GM21576 (cell line): ENCODE data around the gene NUP42.

ENCODE experiments used
- ATAC-seq: cut with Tn5 transposase; IDR thresholded peaks from one replicate; pipeline ENCODE4 v1.9.1; 2021; ENCODE audit warnings: mild to moderate bottlenecking, moderate library complexity; ENCODE audit not compliant: unreplicated experiment

NUP42 gene

GRCh38 chr7:23234569-23235296 is 52.9 kb downstream of the NUP42 start:
- peak; percentile 96 for ATAC-seq

DNA sequence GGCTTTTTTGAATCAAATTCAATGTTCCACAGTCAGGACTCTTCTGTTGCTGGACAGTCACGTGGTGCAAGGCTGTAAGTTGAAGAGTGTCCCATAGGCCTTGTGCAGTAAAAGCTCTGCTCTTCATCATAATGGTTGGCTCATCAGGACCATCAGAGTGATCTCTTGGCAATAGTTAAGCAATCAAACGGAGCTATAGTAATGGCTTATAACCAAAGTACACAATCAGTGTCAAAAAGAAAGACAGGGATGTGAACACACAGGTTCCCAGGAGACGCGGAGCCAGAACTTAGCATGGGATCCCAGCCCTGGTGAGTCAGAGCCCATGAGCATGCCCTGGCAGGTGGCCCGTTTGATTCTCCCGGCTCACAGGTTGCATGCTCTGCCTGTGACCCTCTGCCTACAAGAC is 54.0 kb downstream of the NUP42 start:
- no peak for ATAC-seq

DNA sequence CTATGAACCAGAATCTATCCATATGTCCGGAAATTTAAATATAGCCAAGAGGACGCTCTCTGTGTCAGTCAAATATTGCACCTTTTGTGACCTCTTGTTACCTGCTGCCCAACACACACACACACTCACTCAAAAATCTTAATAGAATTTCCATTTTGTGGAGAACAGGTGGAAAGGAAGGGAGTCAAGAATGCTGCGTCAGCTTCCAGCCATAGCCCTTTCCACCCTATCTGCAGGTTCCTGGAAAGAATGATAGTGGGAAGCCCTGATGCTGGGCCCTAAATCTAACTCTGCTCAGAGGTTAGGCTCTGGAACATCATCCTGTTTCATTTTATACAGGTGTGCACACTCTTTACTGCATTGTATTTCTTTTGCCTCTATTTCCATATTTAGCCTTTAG is 55.2 kb downstream of the NUP42 start:
- no peak for ATAC-seq

DNA sequence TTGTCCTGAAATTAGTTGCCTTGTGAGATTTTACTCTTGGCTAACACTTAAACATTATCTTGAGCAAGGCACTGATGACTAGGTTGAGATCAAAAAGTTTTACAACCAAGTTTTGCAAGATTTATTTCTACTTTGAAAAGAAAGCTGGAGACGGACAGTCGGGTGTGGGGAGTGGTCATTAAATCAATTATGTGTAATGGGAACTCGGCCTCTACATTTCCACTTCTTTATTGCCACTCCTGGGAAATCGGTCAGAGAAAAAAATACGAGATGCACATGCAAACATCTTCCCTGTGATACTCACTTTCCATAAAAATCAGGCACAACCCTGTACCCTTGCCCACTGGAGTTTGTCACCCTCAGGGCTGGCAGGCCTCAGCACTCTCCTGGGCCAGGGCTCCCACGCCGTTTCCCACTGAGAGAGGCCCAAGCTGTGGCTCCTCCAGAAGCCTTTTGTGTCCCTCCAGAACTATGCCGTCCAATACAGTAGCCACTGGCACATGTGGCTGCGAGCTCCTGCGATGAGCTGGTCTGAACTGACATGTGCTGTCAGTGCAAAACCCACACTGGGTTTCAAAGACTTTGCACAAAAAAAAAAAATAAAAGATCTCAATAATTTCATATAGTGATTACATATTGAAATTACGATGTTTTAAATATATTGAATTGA is 57.3 kb downstream of the NUP42 start:
- ATAC-seq = no peak

GRCh38 chr7:23239698-23240097 is 57.9 kb downstream of the NUP42 start:
- no peak for ATAC-seq

DNA sequence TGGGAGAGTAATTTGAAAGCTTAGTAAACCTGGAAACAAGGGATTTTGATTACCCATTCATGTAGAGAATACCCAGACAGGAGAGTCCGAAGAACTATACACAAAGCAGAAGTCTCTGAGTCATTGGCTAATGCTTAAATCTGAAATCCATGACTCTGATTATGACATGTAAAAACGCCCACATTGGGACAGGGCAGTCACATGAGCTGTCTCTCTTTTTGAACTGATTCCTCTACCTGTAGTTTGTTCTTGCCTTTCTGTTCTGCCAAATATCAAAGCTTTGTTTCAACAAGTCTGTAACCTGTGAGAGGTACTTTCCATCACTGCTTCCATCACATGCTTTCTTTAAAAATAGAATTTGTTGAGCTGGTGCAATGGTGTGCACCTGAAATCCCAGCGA is 60.5 kb downstream of the NUP42 start:
- ATAC-seq = no peak

DNA sequence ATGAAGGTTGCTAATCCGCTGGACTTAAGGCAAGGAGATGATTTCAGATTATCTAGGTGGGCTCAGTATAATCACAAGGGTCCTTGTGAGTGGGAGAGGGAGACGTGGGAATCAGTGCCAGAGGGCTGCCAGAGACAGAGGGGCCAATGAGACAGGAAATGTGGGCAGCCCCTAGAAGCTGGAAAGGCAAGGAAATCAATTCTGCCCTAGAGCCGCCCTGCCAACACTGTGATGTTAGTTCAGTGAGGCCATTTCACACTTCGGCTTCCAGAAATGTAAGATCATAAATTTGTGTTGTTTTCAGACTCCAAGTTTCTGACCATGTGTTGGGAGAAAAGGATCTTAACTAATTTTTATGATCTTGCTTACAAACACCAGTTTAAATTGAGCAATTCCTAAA is 61.1 kb downstream of the NUP42 start:
- no peak for ATAC-seq

GRCh38 chr7:23246555-23246954 is 64.7 kb downstream of the NUP42 start, which contains the start of gene GPNMB:
Gene GPNMB, plus strand, starts transcription at chr7:23246775. Its CDS starts 83 bp downstream, at chr7:23246858.
- ATAC-seq = no peak

GRCh38 chr7:23247046-23247602 is 65.3 kb downstream of the NUP42 start:
- no peak for ATAC-seq

GRCh38 chr7:23247603-23248335 is 65.9 kb downstream of the NUP42 start:
- no peak for ATAC-seq

DNA sequence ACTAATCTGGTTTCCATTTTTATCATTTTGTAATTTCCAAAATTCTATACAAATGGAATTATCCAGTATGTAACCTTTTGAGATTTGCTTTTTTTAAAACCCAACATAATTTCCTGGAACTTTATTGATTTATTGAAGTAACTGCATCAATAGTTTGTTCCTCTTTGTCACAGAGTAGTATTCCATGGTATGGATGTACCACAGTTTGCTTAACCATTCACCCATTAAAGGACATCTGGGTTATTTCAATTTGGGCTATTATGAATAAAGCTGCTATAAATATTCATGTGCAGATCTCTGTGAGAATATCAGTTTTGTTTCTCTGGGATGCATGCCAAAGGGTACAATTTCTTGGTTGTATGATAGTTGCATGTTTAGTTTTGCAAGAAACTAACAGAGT is 67.6 kb downstream of the NUP42 start:
- no peak for ATAC-seq
